ENCODE results near the gene ODAD3. TPM values are rescaled to one million over a fixed set of nuclear protein-coding genes. Genes with fewer than 3 reads are reported as not detected.
"Not testable (repeated sequence)": the region's sequence is repeated elsewhere in the genome, so short reads cannot be mapped to it uniquely, and the experiment has no call there.

The ODAD3 gene
- total RNA-seq, 2 donors from 2014 or later: 0.30 to 0.95 TPM

DNA sequence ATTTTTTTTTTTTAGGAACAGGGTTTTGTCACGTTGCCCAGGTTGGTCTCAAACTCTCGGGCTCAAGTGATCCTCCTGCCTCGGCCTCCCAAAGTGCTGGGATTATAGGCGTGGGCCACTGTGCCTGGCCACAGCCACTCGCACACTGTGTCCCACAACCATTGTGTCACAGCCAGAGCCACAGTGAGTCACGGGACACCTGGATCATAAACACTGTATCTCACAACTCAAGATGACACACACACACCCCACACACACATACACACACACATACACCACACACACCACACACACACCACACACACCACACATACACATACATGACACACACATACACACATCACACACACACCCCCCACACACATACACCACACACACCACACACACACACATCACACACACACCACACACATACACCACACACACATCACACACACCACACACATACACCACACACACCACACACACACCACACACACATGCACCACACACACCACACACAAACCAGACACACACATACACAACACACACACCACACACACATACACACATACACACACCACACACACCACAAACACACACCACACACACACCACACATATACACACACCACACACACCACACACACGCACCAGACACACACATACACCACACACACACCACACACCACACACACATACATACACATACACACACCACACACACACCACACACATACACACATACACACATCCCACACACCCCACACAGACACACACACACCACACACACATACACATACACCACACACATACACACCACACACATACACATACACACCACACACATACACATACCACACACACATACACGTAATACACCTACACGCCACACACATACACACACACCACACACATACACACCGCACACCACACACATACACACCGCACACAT, 29.7 kb upstream of the ODAD3 start:
- Mint-ChIP-seq H3K27ac (no peak overlapping the region), H3K36me3 (no peaks in the 10 kb centered on the region), H3K9me3 (no peaks in the 10 kb centered on the region)
- ATAC-seq (peak in 1 of 2 donors; percentile 64), DNase-seq (ENCODE audit: low spot score in 2 of 2) (no peak)

DNA sequence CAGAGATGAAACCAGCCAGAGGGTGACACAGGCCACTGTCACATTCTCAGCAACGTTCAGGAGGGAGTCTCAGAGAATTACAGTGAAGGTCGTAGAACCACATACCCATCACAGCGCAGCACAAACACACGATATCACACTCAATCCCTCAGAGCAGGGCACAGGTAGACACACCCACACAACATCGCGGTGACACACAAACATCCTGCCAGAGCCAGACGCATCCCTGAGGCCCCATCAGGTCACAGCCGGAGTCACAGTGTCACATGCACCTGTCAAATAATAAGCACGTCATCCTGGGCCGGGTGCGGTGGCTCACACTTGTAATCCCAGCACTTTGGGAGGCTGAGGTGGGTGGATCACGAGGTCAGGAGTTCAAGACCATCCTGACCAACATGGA, 28.5 kb upstream of the ODAD3 start:
- H3K27ac Mint-ChIP-seq: no peak overlapping the region
- ATAC-seq (peak in 1 of 2 donors; percentile 20), DNase-seq (ENCODE audit: low spot score in 2 of 2) (no peak)
- H3K9me3 Mint-ChIP-seq: no peaks in the 10 kb centered on the region
- H3K36me3 Mint-ChIP-seq: no peaks in the 10 kb centered on the region

DNA sequence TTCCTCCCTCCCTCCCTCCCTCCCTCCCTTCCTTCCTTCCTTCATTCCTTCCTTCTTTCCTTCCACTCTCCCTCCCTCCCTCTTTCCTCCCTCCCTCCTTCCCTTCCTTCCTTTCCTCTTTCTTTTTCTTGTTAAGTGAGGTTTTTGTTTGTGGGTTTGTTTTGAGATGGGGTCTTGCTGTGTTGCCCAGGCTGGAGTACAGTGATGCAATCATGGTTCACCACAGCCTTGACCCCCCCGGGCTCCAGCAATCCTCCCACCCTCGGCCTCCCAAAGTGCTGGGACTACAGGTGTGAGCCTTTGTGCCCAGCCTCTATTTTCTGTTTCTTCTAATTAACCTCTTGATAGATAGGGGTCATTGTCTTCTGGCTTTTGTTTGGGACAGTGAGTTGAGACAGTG, 26.5 kb upstream of the ODAD3 start:
- H3K9me3 Mint-ChIP-seq: no peaks in the 10 kb centered on the region
- no peak for ATAC-seq
- H3K36me3 Mint-ChIP-seq: no peaks in the 10 kb centered on the region
- no peak overlapping the region for H3K27ac Mint-ChIP-seq
- no peak for DNase-seq (ENCODE audit: low spot score in 2 of 2)

DNA sequence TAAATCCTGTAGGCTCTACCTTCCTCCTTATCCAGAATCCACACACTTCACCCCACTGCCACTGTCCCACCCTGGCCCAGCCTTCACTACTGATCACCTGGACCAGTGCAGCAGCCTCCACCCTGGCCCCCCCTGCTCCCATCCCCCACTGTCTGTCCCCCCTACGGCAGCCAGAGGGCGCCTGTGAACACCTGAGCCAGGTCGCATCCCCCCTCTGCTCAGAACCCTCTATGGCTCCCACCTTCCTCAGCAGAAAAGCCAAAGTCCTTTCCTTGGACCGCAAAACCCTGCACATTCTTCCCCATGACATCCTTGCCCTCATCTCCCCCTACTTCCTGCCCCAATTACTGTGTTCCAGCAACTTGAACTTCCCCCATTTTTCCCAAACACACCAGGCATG, 25.3 kb upstream of the ODAD3 start:
- Mint-ChIP-seq H3K36me3 (no peaks in the 10 kb centered on the region), H3K9me3 (no peaks in the 10 kb centered on the region), H3K27ac (no peak overlapping the region)
- DNase-seq (ENCODE audit: low spot score in 2 of 2) (peak in 1 of 2 donors; percentile 24), ATAC-seq (peak; percentile 34 to 57)

DNA sequence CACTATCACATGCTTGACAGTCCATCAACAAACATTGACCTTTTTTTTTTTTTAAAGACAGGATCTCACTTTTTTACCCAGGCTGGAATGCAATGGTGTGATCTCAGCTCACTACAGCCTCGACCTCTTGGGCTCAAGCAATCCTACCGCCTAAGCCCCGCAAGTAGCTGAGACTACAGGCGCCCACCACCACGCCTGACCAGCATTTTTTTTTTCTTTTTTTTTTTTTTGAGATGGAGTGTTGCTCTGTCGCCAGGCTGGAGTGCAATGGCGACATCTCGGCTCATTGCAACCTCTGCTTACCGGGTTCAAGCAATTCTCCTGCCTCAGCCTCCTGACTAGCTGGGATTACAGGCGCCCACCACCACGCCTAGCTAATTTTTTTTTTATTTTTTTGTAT, 24.0 kb upstream of the ODAD3 start:
- not testable (repeated sequence) for DNase-seq (ENCODE audit: low spot score in 2 of 2); ATAC-seq; H3K9me3 Mint-ChIP-seq; H3K27ac Mint-ChIP-seq; H3K36me3 Mint-ChIP-seq

DNA sequence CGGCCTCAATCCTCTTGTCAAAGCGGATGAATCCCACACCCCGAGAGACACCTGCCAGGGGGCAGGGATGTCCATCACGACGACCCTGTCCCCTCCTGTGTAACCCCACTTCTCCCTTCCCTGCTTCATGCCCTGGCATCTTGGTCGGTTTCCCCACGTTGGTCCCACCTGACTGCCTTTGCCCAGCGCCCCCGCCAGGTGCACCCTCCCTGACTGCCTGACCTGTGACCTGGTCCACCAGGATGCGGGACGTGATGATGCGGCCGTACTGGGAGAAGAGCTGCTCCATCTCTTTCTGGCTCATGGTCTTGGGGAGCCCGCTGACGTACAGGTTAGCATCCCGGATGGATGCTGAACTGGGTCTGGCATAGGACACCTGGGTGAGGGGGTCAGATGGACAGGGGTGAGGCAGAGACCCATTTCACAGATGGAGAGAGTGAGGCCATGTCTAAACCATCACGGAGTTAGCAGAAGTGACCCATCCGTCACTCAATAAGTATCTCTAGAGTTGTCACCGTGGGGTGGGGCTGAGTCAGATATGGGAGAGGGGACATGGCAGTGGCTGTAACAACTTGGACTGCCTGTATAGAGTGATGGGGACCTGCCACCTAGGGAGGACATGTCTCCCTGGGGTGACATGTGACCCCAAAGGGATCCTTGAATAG, 23.4 kb upstream of the ODAD3 start:
- Mint-ChIP-seq H3K9me3 (no peaks in the 10 kb centered on the region), H3K36me3 (no peaks in the 10 kb centered on the region), H3K27ac (no peak overlapping the region)
- ATAC-seq (no peak), DNase-seq (ENCODE audit: low spot score in 2 of 2) (no peak)

DNA sequence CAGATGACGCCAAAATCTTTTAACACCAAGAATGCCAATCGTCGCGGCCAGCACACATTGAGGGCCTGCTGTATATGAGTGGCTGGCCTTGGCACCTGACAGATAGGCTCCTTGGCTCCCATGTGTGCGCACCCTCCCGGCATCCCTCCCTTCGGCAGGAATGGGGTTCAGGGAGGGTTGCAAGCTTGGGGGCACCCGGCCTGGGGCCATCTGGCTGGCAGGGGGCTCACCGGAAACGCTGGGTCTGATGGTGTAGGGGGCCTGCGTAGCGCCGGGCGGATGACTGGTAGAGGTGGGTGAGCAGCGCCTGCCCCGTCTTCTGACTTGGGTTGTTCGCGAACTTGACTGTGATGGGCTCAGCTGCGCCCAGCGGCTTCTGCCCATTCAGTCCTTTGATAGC, 22.9 kb upstream of the ODAD3 start:
- H3K27ac Mint-ChIP-seq: no peak overlapping the region
- no peaks in the 10 kb centered on the region for H3K9me3 Mint-ChIP-seq
- DNase-seq (ENCODE audit: low spot score in 2 of 2): no peak
- ATAC-seq: no peak
- H3K36me3 Mint-ChIP-seq: no peaks in the 10 kb centered on the region

DNA sequence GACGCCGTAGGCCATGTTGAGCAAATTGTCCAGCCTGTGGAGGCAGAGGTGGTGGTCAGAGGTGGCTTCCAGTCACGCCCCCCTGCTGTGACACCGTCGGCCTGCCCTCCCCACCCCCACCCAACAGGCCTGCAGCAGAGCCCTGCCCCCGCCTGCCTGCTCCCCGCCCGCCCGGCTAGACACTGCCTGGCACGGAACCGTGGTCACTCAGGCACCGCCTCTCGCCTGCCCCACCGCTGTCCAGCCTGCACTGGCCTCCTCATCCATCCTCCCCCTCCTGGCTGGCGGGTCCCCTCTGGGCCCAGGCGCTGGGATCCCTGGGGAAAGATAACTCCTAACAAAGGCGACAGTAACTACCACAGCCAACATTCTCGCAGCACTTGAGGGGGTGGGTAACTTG, 22.2 kb upstream of the ODAD3 start:
- Mint-ChIP-seq H3K9me3 (no peaks in the 10 kb centered on the region), H3K27ac (no peak overlapping the region), H3K36me3 (no peaks in the 10 kb centered on the region)
- ATAC-seq (no peak), DNase-seq (ENCODE audit: low spot score in 2 of 2) (no peak)

DNA sequence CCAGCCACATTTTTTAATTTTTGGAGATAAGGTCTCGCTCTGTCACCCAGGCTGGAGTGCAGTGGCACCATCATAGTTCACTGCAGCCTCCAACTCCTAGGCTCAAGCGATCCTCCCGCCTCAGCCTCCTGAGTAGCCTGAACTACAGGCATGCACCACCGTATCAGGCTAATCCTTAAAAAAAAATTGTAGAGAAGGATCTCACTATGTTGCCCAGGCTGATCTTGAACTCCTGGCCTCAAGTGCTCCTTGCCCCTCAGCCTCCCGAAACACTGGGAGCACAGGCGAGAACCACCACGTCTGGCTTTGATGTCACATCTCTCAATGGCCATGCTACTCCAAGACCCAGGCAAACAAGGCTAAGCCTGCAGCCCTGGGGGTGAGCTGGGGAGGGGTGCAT, 21.7 kb upstream of the ODAD3 start:
- Mint-ChIP-seq H3K36me3 (no peaks in the 10 kb centered on the region), H3K27ac (no peak overlapping the region), H3K9me3 (no peaks in the 10 kb centered on the region)
- no peak for ATAC-seq
- DNase-seq (ENCODE audit: low spot score in 2 of 2): no peak

DNA sequence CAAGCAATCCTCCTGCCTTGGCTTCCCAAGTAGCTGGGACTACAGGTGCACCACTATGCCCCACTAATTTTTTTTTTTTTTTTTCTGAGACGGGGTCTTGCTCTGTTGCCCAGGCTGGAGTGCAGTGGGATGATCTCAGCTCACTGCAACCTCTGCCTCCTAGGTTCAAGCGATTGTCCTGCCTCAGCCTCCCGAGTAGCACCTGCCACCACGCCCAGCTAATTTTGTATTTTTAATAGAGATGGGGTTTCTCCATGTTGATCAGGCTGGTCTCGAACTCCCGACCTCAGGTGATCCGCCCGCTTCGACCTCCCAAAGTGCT, 20.3 kb upstream of the ODAD3 start:
- not testable (repeated sequence) for H3K9me3 Mint-ChIP-seq; H3K27ac Mint-ChIP-seq; DNase-seq (ENCODE audit: low spot score in 2 of 2); ATAC-seq; H3K36me3 Mint-ChIP-seq

DNA sequence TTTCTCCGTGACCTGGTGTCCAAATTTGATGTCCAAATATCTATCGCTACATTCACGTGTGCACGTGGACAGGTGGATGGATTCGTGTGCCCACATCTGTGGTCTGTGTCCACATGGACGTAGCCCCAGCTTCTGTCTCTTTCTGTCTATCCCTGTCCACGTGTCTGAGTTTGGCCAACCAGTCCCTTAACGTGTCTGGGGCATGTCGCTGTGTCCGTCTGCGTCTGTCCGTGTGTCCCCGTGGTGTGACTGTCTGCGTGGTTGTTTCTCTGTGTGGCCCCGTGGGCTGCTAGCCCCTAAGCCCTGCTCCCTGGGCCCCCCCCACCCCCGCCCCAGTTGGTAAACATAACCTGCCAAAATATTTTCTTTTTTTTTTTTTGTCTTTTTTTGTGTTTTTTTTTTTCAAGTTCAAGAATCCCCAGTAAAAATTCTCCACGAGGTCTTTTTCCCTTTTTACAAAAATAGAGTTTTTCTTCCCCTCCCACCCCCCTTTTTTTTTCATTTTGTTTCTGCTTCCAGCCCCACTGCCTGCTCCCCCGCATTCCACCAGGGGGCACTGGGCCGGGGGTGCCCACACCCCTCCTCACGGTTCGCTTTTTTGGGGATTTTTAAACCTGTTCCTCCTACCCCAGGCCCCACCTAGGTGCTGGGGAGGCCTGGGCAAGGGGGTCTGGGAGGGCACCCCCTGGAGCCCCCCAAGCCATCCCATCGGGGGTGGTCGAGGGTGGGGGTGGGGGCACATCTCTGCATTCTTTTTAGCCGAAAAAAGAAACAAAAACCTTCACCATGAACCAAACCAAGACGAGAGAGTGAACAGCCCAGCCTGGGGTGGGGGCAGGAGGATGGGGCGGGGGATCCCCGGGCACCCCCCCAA, 18.8 kb upstream of the ODAD3 start:
- ATAC-seq (peak in 1 of 2 donors; percentile 54), DNase-seq (ENCODE audit: low spot score in 2 of 2) (peak in 1 of 2 donors; percentile 33)
- Mint-ChIP-seq H3K27ac (no peak overlapping the region), H3K36me3 (no peaks in the 10 kb centered on the region), H3K9me3 (no peaks in the 10 kb centered on the region)

DNA sequence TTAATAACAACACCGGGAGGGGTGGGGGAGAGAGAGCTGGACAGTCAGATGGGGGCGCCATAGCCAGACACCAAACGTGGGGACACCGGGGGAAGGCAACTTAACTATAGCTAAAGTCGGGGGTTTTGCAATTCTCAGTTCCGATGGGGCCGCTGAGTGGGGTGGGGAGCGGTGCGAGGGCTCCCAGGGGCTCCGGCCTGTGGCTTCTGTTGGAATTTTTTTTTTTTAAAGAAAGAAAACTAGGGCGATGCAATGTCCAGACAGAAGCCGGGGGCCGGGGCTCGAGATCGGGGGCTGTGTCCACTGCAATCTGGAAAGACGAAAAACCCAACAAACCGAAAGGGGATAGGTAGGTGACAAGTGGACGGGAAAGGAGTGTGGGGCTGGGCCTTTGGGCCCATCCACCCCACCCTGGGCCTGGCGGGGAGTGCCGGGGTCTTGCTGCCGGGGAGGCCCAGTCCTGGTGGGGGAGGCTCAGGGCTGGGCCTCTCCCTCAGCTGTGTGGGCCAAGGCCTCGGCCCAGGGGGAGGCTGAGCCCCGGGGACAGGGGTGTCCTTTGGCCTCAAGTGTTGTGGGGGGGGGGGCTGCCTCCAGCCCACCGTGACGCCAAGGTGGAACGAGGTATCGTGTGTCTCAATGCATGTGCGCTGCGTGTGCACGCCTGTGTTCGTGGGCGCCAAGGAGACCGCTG, 17.8 kb upstream of the ODAD3 start:
- H3K27ac Mint-ChIP-seq: no peak overlapping the region
- DNase-seq (ENCODE audit: low spot score in 2 of 2) (no peak), ATAC-seq (no peak)
- H3K36me3 Mint-ChIP-seq: no peaks in the 10 kb centered on the region
- no peaks in the 10 kb centered on the region for H3K9me3 Mint-ChIP-seq

DNA sequence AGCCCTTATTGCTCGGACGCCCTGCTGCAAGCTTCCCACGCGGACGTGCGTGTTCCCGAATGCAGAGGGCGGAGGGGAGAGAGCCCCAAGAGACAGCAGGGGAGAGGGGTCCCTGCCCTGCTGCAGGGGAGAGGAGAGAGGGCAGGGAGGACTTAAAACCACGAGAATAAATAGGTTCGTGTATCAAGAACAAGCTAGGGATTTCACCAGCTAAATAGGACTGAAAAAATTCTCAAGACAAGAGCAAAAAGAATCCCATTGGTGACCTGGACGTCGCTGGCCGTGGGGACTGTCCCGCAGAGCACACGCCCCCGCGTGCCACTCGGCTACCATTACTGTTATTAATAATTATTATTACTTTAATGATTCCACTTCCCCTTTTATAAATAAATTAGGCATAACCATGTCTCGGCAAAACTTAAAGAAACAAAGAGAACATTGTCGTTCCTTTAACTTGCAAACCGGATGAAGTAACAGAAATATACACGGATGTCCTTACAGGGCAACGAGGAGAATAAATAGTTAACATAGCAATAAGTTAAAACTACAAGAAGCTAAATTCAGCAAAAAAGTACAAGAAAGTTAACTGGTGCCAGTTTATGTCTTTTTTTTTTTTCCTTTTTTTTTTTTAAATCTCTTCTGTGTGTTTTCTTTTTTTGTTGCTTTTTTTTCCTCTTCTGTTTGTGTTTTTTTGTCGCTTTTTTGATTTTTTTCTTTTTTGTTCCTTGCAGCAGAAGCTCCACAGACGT, 17.1 kb upstream of the ODAD3 start:
- no peak overlapping the region for H3K27ac Mint-ChIP-seq
- H3K36me3 Mint-ChIP-seq: no peaks in the 10 kb centered on the region
- DNase-seq (ENCODE audit: low spot score in 2 of 2) (no peak), ATAC-seq (no peak)
- H3K9me3 Mint-ChIP-seq: no peaks in the 10 kb centered on the region

DNA sequence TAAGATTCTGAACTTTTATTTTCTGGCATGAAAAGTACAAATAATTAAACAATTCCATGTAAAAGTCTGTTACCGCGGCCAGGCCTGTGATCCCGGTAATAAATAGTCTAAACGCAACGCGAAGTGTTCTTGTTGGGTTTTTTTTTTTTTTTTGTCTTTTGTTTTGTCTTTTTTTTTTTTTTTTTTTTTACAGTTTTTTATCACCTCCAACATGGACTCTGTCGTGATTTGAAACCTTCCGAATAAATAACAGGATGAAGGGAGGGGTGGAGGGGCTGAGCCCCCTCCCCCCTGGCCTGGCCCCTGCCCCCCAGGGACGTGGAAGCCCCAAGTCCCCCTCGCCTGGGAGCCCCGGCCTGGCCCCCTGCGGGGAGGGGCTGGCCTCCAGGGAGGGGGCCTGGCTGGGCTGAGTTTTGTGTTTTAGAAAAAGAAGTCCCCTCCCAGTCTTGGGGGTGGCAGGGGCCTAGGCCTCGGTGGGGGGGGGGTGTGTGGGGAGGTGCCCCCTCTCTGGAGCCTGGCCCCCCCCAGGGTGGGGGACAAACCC, 16.5 kb upstream of the ODAD3 start:
- DNase-seq (ENCODE audit: low spot score in 2 of 2) (no peak), ATAC-seq (no peak)
- Mint-ChIP-seq H3K27ac (no peak overlapping the region), H3K36me3 (no peaks in the 10 kb centered on the region), H3K9me3 (no peaks in the 10 kb centered on the region)

DNA sequence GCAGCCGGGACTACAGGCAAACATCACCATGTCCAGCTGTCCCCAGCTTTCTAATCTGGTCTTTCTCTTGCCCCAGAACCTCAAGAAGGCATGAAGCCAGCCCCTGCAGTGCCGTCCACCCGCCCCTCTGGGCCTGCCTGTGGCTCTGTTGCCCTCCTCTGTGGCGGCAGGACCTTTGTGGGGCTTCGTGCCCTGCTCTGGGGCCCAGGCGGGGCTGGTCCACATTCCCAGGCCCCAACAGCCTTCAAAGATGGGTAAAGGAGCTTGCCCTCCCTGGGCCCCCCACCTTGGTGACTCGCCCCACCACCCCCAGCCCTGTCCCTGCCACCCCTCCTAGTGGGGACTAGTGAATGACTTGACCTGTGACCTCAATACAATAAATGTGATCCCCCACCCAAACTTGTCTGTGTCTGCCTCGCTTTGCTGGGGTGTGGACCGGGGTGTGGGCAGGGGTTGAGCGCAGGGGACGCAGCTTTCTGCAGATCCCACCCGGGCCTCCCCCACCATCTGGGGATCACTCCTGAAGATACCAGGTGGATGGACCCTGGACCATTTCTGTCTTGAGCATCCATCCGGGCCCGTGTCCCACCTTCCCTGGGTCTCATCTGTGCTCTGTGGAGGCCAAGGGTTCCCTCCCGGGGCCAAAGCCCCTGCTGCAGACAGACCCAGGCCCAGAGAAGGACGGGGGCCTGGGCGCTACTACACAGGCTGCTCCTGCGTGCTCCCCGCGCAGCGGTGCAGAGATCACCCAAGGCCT, 15.8 kb upstream of the ODAD3 start:
- Mint-ChIP-seq H3K27ac (no peak overlapping the region), H3K36me3 (no peaks in the 10 kb centered on the region), H3K9me3 (no peaks in the 10 kb centered on the region)
- DNase-seq (ENCODE audit: low spot score in 2 of 2) (no peak), ATAC-seq (no peak)
